Ishikawa (cell line): ENCODE results near the gene DAB2IP.

Source experiments
- EGR1 ChIP-seq: IDR thresholded peaks from 2 replicates; pipeline ENCODE4 v1.6.1; 2012
- RAD21 ChIP-seq: IDR thresholded peaks from 2 replicates; pipeline ENCODE4 v1.6.1; 2012; ENCODE audit warnings: low read depth
- TAF1 ChIP-seq: IDR thresholded peaks from 2 replicates; pipeline ENCODE4 v1.6.1; 2012; ENCODE audit warnings: low read depth, mild to moderate bottlenecking
- TEAD4 ChIP-seq: IDR thresholded peaks from 2 replicates; pipeline ENCODE4 v1.6.1; 2012
- TF ChIP-seq, protein P1 (sequence below): IDR thresholded peaks from 2 replicates; pipeline ENCODE4 v1.6.1; 2012; ENCODE audit warnings: low read depth, mild to moderate bottlenecking
- TF ChIP-seq, protein P2 (sequence below): IDR thresholded peaks from 2 replicates; pipeline ENCODE4 v1.6.1; 2012

DNA sequence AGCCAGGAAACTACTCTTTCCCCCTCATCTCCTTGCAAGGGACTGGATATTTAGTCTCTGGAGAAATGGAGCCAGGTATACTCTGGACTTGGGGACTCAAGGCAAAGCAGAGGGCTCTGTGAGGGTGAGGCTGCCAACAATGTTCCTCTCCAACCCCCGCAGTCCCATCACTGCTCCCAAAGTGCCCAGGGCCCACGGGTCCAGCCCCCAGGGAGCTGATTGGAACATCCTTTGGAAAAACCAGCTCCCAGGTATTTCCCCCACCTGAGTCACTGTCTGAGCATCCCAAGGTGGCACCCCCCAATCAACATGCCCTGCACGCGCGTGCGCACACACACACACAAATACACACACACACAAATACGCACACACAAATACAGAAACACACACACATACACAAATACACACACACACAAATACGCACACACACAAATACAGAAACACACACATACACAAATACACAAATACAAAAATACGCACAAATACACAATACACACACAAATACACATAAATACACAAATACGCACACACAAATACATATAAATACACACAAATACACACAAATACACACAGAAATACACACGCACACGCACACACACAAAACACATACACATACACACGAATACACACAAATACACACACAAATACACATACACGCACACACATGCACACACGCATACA, 137.4 kb downstream of the DAB2IP start:
- TF ChIP-seq, protein P1, sequence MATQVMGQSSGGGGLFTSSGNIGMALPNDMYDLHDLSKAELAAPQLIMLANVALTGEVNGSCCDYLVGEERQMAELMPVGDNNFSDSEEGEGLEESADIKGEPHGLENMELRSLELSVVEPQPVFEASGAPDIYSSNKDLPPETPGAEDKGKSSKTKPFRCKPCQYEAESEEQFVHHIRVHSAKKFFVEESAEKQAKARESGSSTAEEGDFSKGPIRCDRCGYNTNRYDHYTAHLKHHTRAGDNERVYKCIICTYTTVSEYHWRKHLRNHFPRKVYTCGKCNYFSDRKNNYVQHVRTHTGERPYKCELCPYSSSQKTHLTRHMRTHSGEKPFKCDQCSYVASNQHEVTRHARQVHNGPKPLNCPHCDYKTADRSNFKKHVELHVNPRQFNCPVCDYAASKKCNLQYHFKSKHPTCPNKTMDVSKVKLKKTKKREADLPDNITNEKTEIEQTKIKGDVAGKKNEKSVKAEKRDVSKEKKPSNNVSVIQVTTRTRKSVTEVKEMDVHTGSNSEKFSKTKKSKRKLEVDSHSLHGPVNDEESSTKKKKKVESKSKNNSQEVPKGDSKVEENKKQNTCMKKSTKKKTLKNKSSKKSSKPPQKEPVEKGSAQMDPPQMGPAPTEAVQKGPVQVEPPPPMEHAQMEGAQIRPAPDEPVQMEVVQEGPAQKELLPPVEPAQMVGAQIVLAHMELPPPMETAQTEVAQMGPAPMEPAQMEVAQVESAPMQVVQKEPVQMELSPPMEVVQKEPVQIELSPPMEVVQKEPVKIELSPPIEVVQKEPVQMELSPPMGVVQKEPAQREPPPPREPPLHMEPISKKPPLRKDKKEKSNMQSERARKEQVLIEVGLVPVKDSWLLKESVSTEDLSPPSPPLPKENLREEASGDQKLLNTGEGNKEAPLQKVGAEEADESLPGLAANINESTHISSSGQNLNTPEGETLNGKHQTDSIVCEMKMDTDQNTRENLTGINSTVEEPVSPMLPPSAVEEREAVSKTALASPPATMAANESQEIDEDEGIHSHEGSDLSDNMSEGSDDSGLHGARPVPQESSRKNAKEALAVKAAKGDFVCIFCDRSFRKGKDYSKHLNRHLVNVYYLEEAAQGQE: no peak
- TF ChIP-seq TAF1: no peak
- no peak for TF ChIP-seq RAD21
- TF ChIP-seq EGR1: no peak
- TF ChIP-seq, protein P2, sequence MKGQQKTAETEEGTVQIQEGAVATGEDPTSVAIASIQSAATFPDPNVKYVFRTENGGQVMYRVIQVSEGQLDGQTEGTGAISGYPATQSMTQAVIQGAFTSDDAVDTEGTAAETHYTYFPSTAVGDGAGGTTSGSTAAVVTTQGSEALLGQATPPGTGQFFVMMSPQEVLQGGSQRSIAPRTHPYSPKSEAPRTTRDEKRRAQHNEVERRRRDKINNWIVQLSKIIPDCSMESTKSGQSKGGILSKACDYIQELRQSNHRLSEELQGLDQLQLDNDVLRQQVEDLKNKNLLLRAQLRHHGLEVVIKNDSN: no peak
- no peak for TF ChIP-seq TEAD4
